NCI-H2196 treated with DMSO at 0.1 percent for 48 hours (cell line): ENCODE data around the gene KRTAP12-4.
"Not testable (repeated sequence)": the region's sequence is repeated elsewhere in the genome, so short reads cannot be mapped to it uniquely, and the experiment has no call there.

Source experiments
- DNase-seq: peaks from one replicate; lab custom pipeline; 2025; ENCODE audit not compliant: unreplicated experiment; lab: John Stamatoyannopoulos, UW

The KRTAP12-4 gene

GRCh38 chr21:44613386-44614155 lies 40.9 kb downstream of the KRTAP12-4 start:
- DNase-seq: no peak

GRCh38 chr21:44612669-44613229 lies 41.7 kb downstream of the KRTAP12-4 start:
- DNase-seq: no peak

DNA sequence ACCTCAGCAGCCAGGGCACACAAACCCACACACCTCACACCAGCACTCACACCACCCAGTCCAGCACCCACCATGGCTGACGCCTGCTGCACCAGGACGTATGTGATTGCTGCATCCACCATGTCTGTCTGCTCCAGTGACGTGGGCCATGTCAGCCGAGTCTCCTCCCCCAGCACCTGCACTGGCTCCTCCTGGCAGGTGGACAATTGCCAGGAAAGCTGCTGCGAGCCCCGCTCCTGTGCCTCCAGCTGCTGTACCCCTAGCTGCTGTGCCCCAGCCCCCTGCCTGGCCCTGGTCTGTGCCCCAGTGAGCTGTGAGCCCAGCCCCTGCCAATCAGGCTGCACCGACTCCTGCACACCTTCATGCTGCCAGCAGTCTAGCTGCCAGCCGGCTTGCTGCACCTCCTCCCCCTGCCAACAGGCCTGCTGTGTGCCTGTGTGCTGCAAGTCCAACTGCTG lies 42.4 kb downstream of the KRTAP12-4 start, which contains the start of gene KRTAP10-8:
KRTAP10-8 (plus strand) TSS at position 51 of the 458 bp plus-strand sequence; CDS start at position 73, 22 bp downstream.
- no peak for DNase-seq

GRCh38 chr21:44611551-44611950 lies 42.9 kb downstream of the KRTAP12-4 start:
- no peak for DNase-seq

DNA sequence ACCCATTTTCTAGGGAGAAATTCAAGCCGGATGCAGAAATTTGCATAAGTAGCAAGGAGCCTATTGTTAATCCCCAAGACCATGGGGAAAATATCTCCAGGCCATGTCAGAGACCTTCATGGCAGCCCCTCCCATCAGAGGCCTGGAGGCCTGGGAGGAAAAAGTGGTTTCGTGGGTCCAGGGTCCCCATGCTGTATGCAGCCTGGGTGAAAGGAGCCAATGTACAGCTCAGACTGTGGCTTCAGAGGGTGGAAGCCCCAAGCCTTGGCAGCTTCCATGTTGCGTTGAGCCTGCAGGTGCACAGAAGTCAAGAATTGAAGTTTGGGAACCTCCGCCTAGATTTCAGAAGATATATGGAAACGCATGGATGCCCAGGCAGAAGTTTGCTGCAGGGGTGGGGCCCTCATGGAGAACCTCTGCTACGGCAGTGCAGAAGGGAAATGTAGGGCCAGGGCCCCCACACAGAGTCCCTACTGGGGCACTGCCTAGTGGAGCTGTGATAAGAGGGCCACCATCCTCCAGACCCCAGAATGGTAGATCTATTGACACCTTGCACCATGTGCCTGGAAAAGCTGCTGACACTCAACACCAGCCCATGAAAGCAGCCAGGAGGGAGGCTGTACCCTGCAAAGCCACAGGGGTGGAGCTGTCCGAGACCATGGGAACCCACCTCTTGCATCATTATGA lies 44.2 kb downstream of the KRTAP12-4 start:
- not testable (repeated sequence) for DNase-seq

GRCh38 chr21:44609193-44609592 lies 45.3 kb downstream of the KRTAP12-4 start:
- no peak for DNase-seq

GRCh38 chr21:44606495-44606894 lies 48.0 kb downstream of the KRTAP12-4 start:
- no peak for DNase-seq
